ENCODE measurements around the gene SPATA33.
"Not testable (repeated sequence)": the region's sequence is repeated elsewhere in the genome, so short reads cannot be mapped to it uniquely, and the experiment has no call there.

Gene SPATA33

DNA sequence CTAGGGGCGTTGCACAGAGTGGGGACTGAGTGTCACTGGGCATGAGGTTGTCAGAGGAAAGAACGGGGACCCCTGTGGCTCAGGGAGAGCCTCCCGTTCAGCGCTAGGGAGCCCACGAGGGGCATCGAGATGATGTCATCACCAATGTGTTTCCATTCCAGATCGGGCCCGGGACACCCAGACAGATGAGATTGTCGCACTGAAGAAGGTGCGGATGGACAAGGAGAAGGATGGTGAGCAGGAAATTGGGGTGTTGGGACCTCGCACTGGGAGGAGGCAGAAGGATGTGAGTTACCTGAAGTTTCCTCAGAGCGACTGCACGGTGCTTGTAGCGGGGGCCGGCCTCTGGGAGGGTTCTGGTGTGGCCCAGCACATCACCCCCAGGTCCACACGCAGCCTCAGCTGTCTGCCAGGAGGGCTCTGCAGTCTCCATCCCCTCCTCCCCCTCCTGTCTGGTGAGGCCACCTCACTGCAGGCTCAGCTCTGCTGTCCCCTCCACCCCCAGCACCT lies 32.8 kb downstream of the SPATA33 start:
- no peak for DNase-seq
- TF ChIP-seq POLR2A (IDR thresholded peaks at IDR 0.05; ENCODE audit: low read length) (no peak), GATA1 (IDR thresholded peaks at IDR 0.05; ENCODE audit: low read depth, low read length) (no peak)

DNA sequence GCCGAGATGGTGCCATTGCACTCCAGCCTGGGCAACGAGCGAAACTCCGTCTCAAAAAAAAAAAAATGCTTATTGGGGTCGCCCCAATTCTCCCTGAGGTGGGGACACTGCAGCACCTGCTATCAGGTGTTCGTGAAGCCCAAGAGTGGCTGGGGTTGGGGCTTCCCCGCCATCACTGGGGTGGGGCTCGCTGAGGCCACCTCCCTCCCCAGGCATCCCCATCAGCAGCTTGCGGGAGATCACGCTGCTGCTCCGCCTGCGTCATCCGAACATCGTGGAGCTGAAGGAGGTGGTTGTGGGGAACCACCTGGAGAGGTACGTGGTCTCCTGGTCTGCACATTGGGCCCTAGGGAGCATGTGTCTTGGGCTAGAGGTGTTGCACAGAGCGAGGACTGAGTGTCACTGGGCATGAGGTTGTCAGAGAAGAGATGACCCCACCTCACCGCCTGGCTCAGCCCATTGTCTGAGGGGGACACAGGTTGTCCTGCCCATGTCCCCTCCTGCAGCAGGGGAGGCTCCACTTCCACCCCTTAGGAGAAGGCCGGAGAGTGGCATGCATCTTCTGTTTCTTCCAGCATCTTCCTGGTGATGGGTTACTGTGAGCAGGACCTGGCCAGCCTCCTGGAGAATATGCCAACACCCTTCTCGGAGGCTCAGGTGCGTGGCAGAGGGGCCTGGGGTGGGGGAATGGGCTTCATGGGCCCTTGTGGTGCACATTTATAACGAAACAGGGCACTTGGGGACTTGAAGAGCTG lies 33.8 kb downstream of the SPATA33 start:
- DNase-seq: no peak

DNA sequence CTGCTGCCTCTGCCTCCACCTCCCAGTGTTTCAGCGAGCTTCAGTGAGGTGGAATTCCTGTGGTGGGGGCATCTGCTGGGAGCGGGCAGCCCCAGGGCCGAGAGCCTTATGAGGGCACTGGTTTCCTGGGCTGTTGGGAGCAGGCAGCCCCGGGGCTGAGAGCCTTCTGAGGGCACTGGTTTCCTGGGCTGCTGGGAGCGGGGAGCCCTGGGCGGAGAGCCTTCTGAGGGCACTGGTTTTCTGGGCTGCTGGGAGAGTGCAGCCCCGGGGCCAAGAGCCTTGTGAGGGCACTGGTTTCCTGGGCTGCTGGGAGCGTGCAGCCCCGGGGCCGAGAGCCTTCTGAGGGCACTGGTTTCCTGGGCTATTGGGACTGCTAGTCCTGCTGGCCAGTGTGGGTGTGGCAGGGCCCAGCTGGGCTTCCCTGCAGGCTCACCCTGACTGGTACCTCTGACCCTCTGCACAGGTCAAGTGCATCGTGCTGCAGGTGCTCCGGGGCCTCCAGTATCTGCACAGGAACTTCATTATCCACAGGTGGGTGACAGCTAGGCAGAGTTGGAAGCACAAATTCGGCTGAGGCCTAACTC lies 34.4 kb downstream of the SPATA33 start:
- DNase-seq: no peak
- no peak for TF ChIP-seq POLR2A (IDR thresholded peaks at IDR 0.05; ENCODE audit: low read length)
- TF ChIP-seq GATA1 (IDR thresholded peaks at IDR 0.05; ENCODE audit: low read depth, low read length): no peak

More for the DNA sequence above, 33.8 kb downstream of the SPATA33 start:
- no peak for TF ChIP-seq GATA1 (IDR thresholded peaks at IDR 0.05; ENCODE audit: low read depth, low read length)
- no peak for TF ChIP-seq POLR2A (IDR thresholded peaks at IDR 0.05; ENCODE audit: low read length)

DNA sequence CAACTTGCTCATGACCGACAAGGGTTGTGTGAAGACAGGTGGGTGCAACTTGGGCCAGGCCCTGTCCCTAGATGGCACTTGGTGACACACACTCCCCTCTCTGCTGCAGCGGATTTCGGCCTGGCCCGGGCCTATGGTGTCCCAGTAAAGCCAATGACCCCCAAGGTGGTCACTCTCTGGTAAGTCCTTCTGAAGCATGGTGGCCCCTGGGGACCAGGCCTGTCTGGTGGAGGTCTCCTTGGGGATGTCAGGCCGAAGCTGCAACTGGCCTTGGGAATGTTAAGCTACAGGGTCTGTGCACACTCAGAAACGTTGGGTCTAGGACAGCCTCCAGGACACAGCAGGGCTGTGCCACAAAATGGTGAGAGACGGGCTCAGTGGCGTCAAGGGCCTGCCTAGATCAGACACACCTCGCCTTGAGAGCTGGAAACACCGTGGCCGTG lies 35.7 kb downstream of the SPATA33 start:
- DNase-seq: no peak
- TF ChIP-seq POLR2A (IDR thresholded peaks at IDR 0.05; ENCODE audit: low read length): no peak
- TF ChIP-seq GATA1 (IDR thresholded peaks at IDR 0.05; ENCODE audit: low read depth, low read length): no peak

DNA sequence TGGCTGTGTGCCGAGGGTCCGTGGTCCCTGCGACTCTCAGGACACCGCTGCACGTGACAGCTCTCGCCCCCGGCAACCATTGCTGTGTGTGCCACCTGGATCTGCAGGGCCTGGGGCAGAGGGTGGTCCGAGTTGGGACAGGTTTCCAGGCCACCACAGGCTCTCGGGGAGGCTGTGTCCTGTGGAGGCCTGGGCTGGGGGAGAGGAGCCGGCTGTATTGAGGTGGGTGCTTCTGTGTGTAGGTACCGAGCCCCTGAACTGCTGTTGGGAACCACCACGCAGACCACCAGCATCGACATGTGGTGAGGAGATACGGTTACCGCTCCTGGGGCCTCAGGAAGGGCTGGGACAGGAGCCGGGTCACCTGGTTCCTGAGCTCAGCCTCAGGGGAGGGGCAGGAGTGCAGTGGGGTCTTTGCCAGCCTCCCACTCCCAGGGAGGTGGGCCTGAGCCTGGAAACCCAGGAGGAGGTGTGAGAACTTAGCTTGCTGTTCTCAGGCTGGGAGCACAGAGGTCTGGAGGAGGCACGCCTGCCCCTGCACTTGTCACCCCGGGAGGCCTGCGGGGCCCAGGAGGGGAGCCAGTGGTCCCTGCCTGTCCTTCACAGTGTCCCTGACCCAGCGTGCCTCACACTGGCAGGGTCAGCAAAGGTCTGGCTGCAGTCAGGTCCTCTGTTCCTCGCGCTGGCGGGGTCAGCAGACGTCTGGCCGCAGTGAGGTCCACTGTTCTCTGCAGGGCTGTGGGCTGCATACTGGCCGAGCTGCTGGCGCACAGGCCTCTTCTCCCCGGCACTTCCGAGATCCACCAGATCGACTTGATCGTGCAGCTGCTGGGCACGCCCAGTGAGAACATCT lies 36.5 kb downstream of the SPATA33 start:
- DNase-seq: no peak
- TF ChIP-seq POLR2A (IDR thresholded peaks at IDR 0.05; ENCODE audit: low read length): no peak
- TF ChIP-seq GATA1 (IDR thresholded peaks at IDR 0.05; ENCODE audit: low read depth, low read length): no peak

DNA sequence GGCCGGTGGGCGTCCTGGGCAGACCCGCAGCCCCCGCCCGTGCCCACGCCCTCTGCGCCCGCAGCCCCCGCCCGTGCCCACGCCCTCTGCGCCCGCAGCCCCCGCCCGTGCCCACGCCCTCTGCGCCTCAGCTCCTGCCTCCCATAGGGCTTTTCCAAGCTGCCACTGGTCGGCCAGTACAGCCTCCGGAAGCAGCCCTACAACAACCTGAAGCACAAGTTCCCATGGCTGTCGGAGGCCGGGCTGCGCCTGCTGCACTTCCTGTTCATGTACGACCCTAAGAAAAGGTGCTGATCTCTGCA lies 37.1 kb downstream of the SPATA33 start:
- not testable (repeated sequence) for DNase-seq

DNA sequence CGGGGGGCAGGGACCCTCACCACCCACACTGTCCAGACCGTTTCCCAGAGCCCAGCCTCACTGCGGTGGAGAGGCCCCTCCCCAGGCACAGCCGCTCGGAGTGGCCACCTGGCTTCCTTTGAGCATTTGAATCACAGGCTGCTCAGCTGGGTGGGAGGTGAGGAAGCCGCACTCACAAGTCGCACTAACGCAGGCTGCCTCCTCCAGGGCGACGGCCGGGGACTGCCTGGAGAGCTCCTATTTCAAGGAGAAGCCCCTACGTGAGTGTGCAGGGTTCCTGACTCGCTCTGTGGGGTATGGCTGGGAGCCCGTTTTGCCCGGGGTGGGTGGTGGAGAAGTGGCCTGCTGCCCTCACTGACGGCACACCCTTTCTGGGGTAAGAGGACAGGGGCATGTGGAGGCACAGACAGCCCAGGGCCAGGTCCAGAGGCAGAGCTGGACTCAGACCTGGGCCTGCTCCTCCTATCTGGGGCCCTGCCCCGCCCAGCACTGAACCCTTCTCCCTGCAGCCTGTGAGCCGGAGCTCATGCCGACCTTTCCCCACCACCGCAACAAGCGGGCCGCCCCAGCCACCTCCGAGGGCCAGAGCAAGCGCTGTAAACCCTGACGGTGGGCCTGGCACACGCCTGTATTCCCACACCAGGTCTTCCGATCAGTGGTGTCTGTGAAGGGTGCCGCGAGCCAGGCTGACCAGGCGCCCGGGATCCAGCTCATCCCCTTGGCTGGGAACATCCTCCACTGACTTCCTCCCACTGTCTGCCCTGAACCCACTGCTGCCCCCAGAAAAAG lies 37.6 kb downstream of the SPATA33 start:
- TF ChIP-seq GATA1 (IDR thresholded peaks at IDR 0.05; ENCODE audit: low read depth, low read length) (no peak), POLR2A (IDR thresholded peaks at IDR 0.05; ENCODE audit: low read length) (peak; percentile 24)
- no peak for DNase-seq

DNA sequence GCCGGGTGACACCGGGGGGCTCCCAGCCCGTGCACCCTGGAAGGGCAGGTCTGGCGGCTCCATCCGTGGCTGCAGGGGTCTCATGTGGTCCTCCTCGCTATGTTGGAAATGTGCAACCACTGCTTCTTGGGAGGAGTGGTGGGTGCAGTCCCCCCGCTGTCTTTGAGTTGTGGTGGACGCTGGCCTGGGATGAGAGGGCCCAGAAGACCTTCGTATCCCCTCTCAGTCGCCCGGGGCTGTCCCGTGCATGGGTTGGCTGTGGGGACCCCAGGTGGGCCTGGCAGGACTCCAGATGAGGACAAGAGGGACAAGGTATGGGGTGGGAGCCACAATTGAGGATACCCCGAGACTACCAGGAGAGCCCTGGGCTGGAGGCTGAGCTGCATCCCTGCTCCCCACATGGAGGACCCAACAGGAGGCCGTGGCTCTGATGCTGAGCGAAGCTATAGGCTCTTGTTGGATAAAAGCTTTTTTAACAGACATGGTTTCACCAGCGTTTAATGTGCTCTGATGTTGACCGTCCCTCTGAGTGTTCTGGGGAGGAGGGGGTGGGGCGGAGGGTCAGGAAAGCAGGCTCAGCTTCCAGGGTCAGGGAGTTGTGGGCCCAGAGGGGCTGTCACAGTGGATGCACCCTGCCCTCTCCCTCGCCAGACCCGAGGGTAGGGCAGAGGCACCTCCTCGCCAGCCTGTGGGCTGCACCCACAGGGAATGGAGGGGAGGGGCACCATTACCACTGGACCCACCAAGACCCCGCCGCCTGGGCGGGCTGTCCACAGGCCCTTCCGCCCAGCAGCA lies 38.4 kb downstream of the SPATA33 start:
- no peak for TF ChIP-seq GATA1 (IDR thresholded peaks at IDR 0.05; ENCODE audit: low read depth, low read length)
- no peak for TF ChIP-seq POLR2A (IDR thresholded peaks at IDR 0.05; ENCODE audit: low read length)
- no peak for DNase-seq

DNA sequence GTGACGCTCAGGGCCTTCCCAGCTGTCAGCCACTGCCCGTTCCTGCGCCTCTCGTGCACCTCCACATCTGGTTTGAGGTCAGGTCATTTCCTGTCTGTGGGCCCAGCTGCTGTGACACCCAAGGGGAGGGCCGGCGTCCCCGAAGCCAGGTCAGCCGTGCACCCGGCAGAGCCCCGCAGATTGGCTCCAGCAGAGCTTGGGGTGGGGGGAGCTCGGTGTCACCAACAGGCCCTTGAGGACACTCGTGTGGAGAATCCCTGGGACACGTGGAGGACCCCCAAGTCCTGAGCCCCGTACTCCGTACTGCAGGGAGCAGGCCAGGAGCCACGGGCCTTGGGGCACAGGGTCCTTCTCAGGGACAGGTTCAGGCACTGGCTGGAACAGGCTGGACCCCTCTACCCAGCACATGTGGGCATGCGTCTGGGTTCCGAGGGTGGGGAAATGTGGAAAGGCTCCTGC lies 39.1 kb downstream of the SPATA33 start:
- DNase-seq: no peak
- TF ChIP-seq GATA1 (IDR thresholded peaks at IDR 0.05; ENCODE audit: low read depth, low read length): no peak
- peak; percentile 21 for TF ChIP-seq POLR2A (IDR thresholded peaks at IDR 0.05; ENCODE audit: low read length)

DNA sequence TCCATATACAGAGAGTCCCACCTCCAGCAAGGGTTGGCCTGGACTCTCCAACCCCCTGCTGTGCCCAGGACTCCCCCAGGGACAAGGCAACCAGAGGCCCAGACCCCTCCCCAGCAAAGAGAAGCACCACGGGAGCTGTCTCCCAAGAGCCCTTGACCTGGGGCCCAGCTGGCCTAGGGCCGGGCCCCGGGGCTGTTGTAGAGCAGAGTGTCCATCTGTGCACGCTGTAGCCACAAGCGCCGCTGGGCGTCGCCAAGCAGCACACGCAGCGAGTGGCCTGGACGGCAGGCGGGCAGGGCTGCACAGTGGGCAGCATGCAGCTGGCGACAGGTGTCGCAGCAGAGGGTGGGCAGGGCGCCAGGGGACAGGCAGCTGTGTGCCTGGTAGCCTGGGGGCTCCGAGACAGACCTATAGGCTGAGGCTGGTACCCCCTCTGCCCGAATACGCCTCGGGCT lies 39.6 kb downstream of the SPATA33 start:
- no peak for DNase-seq
- TF ChIP-seq GATA1 (IDR thresholded peaks at IDR 0.05; ENCODE audit: low read depth, low read length) (no peak), POLR2A (IDR thresholded peaks at IDR 0.05; ENCODE audit: low read length) (no peak)

DNA sequence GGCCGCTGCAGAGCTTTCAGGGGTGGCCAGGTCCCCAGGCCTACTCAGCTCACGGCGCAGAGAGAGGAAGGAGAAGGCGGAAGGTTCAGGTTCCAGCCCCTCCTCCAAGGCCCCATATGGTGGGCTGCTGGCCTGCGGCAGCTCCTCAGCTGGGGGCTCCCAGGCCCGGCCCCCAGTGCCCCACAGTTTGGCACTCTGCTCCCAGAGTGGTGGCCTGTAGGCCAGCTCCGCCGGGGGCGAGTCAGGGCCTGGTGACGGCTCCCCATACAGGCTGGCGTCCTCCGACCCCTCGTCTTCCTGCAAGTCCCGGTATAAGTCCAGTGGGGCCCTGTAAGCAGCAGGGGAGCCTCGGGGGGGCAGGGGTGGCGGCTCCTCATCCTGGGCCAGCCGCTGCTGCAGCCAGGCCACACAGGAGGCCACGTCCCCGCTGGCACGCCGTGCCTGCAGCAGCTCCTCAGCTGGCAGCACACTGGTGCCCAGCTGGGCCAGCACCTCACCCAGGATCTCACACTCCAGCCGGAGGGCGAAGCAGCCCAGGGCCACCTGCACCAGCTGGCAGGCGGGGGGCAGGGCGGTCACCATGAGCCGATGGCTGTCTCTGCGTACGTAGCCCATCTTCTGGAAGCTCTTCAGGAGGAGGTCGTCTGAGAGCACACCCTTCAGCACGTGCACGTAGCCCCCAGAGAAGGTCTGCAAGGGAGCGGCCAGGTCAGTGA lies 40.1 kb downstream of the SPATA33 start:
- TF ChIP-seq POLR2A (IDR thresholded peaks at IDR 0.05; ENCODE audit: low read length) (no peak), GATA1 (IDR thresholded peaks at IDR 0.05; ENCODE audit: low read depth, low read length) (no peak)
- no peak for DNase-seq

DNA sequence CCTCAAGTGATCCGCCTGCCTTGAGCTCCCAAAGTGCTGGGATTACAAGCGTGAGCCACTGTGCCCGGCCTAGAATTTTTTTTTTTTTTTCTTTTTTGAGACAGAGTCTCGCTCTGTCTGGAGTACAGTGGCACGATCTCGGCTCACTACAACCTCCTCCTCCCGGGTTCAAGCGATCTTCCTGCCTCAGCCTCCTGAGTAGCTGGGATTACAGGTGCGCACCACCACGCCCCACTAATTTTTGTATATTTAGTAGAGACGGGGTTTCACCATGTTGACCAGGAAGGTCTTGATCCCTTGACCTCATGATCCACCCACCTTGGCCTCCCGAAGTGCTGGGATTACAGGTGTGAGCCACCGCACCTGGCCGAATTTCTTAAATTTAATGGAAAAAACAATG lies 41.1 kb downstream of the SPATA33 start:
- DNase-seq: not testable (repeated sequence)

DNA sequence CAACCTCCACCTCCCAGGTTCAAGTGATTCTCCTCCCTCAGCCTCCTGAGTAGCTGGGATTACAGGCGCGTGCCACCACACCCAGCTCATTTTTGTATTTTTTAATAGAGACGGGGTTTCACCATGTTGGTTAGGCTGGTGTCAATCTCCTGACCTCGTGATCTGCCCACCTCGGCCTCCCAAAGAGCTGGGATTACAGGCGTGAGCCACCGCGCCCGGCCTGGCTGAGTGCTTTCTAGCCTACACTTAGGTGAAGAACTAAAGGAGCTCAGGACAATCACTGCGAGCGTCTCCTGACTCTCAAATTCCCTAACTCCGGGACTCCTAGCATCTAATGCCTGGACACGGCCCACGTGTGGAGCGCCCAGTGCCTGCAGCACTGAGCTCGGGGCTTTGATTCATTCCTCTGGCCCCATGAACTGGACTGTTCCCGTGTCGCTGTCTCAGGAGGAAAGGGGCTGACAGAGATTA lies 42.0 kb downstream of the SPATA33 start:
- DNase-seq: not testable (repeated sequence)
